Activated T-helper 1 cell treated with anti-CD3 and anti-CD28 coated beads, Interleukin-2, amount 50 U/mL, for 16 hours (primary cell): ENCODE data around the gene BCAN.
"Not testable (repeated sequence)": the region's sequence is repeated elsewhere in the genome, so short reads cannot be mapped to it uniquely, and the experiment has no call there.

Source experiments
- DNase-seq, 2 donors: peaks; one replicate each; pipeline ENCODE4 v3.0.0-alpha.2; 2020; ENCODE audit warnings: low read depth in 1 of 2, low spot score in 1 of 2

The BCAN gene, protein sequence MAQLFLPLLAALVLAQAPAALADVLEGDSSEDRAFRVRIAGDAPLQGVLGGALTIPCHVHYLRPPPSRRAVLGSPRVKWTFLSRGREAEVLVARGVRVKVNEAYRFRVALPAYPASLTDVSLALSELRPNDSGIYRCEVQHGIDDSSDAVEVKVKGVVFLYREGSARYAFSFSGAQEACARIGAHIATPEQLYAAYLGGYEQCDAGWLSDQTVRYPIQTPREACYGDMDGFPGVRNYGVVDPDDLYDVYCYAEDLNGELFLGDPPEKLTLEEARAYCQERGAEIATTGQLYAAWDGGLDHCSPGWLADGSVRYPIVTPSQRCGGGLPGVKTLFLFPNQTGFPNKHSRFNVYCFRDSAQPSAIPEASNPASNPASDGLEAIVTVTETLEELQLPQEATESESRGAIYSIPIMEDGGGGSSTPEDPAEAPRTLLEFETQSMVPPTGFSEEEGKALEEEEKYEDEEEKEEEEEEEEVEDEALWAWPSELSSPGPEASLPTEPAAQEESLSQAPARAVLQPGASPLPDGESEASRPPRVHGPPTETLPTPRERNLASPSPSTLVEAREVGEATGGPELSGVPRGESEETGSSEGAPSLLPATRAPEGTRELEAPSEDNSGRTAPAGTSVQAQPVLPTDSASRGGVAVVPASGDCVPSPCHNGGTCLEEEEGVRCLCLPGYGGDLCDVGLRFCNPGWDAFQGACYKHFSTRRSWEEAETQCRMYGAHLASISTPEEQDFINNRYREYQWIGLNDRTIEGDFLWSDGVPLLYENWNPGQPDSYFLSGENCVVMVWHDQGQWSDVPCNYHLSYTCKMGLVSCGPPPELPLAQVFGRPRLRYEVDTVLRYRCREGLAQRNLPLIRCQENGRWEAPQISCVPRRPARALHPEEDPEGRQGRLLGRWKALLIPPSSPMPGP

DNA sequence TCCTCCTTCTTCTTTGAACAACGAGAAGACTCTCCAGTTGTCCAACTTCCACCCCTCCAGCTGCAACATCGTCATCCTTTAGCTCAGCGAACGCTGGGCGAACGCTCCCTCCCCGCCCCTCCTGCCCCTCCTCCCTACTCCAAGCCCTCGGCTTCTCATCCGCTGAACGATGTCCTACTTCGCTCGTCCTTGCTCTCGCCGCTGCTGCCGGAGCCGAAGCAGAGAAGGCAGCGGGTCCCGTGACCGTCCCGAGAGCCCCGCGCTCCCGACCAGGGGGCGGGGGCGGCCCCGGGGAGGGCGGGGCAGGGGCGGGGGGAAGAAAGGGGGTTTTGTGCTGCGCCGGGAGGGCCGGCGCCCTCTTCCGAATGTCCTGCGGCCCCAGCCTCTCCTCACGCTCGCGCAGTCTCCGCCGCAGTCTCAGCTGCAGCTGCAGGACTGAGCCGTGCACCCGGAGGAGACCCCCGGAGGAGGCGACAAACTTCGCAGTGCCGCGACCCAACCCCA is at the start of gene BCAN:
Gene BCAN, plus strand, starts transcription at position 357 of the 504 bp plus-strand sequence. CDS start 3,938 bp downstream, outside the sequence.
- no peak for DNase-seq

DNA sequence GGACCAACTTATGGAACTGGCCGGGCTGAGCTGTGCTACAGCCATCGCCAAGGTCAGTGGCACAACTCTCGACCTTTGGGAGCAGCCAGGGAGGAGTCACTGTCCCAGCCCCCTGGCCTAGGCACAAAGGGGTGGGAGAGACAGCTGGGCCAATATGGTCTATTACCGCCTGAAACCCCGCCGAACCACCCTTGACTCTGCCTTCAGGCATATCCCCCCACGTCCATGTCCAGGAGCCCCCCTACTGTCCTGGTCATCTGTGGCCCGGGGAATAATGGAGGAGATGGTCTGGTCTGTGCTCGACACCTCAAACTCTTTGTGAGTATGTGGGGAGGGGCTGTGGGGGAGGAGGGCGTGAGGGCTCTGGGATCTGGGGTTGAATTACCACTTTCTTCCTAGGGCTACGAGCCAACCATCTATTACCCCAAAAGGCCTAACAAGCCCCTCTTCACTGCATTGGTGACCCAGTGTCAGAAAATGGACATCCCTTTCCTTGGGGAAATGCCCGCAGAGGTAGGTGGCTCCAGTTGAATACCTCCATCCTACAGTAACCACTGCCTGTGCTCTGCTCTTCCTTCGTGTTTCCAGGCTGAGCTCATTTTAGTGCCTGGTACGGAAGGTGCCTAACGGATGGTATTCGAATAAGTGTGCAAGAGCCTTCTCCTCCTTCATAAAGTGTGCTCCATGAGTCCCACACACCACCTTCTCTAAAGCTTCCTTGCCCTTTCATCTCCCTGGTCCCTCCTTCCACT is 49.6 kb upstream of the BCAN start:
- DNase-seq: no peak

DNA sequence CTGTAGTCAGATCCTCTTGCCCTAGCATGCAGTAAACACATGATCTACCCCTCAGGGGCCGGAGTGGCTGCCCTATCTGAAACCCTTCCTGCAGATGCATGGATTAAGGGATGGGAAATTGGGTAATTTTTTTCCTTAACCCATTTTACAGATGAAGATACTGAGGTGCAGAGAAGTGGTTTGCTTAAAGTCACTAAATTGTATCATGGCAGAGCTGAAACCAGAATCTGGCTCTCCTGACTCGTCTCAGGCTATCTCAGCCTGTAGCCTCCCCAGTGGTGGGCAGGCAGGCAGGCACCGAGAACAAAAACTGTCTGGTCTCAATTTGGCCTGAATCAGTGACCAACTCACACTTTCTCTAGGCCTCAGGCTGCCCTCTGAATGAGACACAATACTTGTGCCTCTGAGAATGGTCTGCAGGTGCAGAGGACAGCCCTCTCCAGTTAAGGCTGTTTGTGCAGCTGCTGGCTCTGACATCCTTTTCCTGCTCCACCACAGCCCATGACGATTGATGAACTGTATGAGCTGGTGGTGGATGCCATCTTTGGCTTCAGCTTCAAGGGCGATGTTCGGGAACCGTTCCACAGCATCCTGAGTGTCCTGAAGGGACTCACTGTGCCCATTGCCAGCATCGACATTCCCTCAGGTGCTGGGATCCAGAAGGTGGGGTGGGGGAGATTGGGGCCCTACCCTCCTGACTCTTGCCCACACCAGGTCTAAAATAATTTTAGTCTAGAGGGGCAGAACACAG is 48.8 kb upstream of the BCAN start:
- DNase-seq: no peak

DNA sequence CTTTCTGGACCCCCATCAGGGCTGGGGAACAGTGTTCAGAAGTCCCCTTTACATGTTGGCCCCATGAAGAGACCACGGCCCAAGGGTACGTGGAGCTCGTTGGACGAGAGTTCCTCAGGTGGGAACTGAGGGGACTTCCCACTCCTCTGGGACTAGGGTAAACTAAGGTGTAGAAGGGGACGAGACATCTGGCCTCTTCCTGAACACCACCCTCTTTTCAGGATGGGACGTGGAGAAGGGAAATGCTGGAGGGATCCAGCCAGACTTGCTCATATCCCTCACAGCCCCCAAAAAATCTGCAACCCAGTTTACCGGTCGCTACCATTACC is 48.3 kb upstream of the BCAN start:
- no peak for DNase-seq

DNA sequence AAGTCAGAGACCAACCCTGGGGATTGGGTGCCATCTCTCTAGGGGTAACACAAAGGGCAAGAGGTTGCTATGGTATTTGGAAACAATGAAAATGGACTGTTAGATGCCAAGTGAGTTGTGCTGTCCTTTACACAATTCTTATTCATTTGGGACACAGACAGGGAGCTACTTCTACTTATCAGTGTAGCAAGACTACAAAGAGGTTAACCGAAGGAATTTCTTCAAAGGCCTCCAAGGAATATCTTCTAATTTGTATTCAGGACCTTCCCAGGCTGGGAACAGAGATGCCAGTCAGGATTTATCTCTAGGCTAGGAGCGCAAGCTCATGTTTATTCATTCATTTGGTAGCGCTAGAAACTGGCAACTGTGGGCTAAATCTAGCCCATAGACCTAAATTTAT is 47.7 kb upstream of the BCAN start:
- no peak for DNase-seq

DNA sequence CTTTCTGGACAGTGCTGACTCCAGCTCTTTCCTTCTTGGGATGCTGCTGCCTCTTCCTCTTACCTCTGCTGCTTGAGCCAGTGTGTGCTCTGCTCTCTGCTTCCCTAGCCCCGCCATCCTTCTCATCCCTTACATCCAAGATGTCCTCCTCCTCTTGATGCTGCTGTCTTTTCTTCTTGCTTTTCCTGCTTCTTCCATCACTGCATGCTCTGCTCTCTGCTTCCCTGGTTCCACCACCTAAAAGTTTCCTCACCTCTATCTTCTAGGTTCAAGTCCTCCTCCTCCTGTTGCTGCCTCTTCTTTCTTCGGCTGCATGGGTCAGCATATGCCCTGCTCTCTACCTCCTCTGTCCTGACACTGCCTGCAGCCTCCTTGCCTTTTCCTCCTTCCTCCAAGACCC is 46.9 kb upstream of the BCAN start:
- DNase-seq: no peak

DNA sequence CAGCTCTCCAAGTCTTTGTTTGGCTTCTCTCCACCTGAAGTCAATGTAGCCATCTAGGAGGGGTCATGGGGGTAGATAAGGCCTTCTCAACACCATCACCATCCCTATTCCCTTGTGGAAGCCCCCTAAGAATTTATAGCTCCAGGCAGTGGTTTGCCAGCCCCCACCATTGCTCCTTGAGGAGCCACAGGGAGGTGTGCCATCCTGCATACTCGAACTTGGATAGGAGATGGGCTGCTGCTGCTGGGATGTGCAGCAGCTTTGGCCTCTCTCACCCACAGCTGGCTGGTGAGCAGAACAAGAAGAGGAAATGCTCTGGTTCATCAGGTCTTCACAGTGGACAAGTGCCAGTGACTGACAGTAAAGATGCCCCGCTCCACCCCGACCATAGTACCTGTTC is 45.5 kb upstream of the BCAN start:
- no peak for DNase-seq

DNA sequence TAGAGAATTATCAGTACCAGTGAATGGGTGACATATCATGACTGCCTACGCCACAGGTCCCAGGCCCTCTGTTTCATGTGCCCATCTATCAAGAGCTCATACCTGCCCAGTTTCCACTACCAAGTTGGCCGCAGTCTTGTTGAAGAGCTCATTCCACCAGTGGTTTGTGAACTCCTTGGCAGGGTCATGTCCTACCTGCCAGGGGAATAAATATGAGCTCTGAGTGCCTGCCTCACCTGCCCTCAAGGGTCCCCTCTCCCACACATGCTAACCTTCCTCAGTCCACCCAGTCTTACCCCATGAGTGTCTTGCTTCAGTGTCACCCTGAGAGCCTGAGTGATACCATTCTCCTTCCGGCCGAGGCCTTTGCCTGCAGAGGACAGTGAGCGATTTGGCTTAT is 43.8 kb upstream of the BCAN start:
- DNase-seq: no peak

DNA sequence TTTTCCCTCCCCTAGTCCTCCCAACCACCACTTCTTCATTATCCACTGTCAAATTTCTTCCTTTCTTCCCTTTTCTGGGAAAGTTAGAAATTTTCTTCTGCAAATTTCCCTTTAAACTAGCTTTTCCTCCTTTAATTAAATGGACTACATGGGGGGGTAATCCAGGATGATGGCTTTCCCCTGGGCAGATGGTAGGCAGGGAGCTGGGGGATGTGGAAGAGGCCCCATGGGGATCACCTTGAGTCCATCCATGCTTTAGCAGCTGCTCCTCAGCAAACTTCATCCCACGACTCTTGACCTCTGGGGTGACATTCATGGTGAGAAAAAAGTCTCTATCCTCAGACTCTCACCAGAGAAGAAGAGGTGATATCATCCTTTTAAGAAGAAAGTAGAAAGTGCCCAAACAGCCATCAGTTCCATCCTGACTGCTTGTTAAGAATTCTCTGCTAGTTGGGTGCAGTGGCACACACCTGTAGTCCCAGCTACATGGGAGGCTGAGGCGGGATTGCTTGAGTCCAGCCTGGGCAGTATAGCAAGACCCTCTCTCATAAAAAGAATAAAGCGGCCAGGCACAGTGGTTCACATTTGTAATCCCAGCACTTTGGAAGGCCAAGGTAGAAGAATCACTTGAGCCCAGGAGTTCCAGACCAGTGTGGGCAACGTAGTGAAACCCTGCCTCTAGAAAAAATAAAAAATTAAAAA is 43.0 kb upstream of the BCAN start:
- DNase-seq: no peak

DNA sequence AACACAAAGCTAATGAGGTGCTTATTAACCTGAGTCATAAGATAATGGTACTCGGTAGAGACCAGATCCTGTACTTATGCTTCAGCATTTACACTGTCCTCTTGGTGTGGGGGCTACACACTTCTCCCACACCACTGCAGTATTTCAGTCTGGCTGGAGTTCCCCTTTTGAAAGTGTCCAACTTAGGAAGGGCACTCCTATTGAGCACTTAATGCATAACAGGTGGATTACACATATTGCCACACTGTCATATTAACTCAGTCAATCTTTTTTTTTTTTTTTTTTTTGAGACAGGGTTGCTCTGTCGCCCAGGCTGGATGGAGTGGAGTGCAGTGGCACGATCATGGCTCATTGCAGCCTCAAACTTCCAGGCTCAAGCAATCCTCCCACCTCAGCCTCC is 42.1 kb upstream of the BCAN start:
- no peak for DNase-seq

DNA sequence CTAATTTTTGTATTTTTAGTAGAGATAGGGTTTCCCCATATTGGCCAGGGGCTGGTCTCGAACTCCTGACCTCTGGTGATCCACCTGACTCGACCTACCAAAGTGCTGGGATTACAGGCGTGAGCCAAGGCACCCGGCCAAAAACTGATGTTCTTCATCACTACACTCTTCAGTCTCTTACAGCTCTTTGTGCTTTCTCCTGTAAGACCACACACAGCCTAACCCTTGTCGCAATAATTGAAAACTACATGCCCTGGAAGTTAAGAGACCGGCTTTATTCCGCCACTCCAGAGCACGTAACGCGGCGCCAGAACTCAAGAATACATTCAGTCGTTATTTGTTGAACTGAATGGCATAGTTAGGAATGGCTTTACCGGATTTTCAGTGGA is 41.2 kb upstream of the BCAN start:
- no peak for DNase-seq

DNA sequence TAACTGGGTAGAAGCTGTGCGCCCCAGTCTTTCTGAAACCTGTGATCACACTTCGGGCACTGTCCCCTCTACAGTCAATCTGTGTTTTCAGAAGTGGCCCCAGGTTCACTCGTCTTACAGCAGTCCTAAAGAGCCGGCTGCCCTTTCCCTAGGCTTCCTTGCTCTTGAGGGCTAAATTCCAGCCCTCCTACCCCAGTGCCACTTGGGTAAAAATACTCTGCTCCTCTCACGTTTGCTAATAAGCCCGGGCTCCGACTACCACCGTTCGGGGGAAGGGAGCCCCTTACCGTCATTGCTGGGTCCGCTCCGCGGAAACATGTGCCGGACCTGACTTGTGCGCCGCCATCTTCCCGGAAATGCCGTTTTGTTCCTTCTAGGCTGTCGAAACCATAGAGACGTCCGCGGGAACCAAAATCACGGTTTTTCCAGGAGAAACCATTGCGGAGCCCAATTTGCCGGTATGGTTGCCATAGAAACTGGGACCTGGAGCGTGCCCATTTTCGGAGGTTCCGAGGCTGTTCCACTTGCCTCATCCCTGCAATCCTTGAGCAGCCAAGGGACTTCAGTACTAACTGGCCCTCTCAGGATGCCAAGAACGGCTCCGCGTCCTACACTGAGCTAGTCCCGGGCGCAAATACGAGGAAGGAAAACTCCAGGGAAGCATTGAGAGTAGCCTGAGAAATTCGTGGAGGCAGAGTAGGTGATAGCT is 40.6 kb upstream of the BCAN start, which contains the start of gene GPATCH4:
Gene GPATCH4, minus strand, starts transcription at position 358 of the 709 bp plus-strand sequence.
- peak; percentile 40 to 66 for DNase-seq

DNA sequence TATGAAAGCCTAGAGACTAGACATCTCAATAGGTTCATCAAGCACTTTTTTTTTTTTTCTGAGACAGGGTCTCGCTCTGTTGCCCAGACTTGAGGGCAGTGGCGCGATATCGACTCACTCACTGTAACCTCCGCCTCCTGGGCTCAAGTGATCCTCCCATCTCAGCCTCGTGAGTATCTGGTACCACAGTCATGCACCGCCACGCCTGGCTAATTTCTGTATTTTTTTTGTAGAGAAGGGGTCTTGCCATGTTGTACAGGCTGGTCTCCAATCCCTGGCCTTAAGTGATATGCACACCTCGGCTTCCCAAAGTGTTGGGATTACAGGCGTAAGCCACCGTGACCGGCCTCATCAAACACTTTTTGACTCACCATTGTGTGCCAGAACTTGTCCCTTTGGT is 40.0 kb upstream of the BCAN start:
- DNase-seq: no peak

DNA sequence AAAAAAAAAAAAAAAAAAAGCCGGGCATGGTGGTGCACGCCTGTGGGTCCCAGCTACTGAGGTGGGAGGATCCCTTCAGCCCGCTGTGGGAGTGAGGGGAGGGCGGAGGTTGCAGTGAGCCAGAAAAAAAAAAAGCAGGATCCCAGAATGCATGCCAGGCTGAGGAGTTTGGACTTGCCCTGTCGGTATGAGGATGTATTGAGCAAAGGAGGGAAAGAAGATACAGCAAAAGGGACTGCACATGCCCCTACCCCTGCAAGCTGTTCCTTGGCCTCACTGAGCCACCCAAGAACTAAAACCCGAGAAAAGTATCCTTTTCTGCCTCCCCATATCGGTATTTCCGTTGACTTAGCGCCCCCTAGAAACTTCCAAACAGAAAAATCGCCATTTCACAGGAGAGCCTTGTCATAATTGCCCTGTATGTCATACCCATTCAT is 39.3 kb upstream of the BCAN start:
- DNase-seq: no peak

DNA sequence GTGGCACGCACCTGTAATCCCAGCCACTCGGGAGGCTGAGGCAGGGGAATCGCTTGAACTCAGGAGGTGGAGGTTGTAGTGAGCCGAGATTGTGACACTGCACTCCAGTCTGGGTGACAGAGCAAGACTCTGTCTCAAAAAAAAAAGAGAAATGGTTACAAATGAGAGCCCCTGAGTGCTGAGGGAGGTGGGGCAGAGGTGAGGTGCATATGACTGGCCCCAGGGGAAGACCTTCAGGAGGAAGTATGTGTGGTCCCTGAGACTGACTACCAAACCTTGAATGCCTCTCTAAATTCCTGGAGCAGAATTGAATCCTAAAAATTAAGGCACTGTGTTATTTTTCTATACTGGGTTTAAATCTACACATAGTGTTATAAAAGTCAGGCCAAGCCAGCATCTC is 34.6 kb upstream of the BCAN start:
- not testable (repeated sequence) for DNase-seq

DNA sequence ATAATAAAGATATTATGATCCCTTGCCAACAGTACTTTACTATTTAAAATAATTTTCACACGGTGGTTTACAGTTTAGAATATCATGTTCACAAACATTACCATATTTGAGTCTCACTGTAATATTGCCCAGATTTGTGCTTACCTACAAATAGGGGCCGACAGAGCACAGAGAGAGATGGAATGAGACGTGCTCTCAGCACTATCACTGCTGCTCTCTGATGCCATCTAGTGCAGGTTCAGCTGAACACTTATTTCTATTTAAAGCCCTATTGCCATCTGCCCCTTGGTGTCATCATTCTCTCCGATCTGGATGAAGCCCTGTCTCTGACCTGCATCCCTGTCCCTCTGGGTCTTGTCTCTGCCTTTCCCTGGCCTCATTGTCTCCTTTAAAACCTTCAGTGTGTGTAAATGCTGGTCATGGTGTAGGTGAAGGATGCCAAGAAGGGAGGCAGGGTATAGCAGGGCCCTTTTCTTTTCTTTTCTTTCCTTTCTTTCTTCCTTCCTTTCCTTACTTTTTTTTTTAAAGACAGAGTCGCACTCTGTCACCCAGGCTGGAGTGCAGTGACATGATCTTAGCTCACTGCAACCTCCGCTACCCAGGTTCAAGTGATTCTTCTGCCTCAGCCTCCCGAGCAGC is 33.8 kb upstream of the BCAN start:
- DNase-seq: peak in 1 of 2 donors; percentile 39

DNA sequence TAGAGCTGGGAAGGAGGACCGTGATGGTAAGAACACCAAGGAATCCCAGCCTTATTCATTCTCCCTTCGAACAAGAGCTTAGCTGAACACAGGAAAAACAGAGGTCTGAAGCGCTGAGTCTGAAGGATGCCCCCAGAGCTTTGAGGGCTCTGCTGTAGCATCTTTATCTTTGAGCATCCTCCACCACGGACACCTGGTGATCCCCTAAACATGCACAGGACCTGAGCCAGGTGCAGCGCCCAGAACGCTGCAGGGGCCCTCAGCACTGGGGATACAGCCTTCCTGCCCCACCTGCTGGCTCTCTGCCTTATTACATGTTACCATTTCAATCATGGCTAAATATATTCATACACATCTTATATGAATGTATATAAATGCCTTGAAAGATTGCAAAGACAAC is 32.9 kb upstream of the BCAN start:
- peak in 1 of 2 donors; percentile 35 for DNase-seq

DNA sequence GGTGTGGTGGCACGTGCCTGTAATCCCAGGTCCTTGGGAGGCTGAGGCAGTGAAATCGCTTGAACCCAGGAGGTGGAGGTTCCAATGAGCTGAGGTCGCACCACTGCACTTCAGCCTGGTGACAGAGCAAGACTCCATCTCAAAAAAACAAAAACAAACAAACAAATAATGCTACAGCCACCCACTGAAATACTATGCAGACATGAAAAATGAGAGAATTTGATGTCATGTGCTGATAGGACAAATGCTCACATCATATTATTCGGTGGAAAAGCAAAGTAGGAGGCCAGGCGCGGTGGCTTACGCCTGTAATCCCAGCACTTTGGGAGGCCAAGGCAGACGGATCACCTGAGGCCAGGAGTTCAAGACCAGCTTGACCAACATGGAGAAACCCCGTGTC is 31.8 kb upstream of the BCAN start:
- not testable (repeated sequence) for DNase-seq

DNA sequence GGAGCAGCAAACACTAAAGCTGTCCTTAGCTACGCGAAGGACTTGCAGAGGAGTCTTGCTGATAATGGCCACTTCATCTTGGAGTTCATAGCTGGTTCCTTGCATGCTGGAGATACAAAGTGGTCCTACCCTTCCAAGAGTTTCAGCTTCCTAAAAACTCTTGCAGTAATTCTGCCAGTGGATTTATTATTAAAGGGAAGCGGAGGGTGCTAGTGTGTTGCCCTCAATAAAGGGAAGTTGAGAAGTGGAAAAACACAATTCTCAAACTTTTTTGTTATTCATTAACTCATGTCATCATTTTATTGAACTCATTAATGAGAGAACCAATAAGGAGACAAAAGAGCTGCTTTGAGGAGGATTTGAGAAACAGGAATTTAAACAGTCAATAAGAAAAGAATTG is 29.3 kb upstream of the BCAN start:
- no peak for DNase-seq
